SK-N-SH (cell line): ENCODE results near the gene CHCHD6. TPM values are rescaled to one million over a fixed set of nuclear protein-coding genes. Genes with fewer than 3 reads are reported as not detected.

Experiments
- CTCF ChIA-PET: fragments of 300-600, 350-600 bp; formaldehyde crosslinking; extraction: SDS; loops from one replicate; lab custom pipeline; 2021; lab: Yijun Ruan, JAX
- POLR2A ChIA-PET: fragments of 350-600 bp; sonication (Branson Sonifier 250); formaldehyde crosslinking; extraction: SDS; loops from one replicate; lab custom pipeline; 2020; ENCODE audit warnings: antibody characterized with exemption, inconsistent platforms; lab: Yijun Ruan, JAX
- DNase-seq: peaks from one replicate; pipeline ENCODE4 v3.0.0; 2012
- H2AFZ ChIP-seq: fragments of 200-600 bp; sonication (generic); 2 replicates; pipeline ENCODE4 v1.8.1; 2016; ENCODE audit warnings: antibody characterized with exemption, mild to moderate bottlenecking, low read depth
- H3F3A ChIP-seq: fragments of 200-600 bp; sonication (generic); replicated peaks from 2 replicates; pipeline ENCODE3; 2016; ENCODE audit warnings: antibody characterized with exemption, mild to moderate bottlenecking; ENCODE audit not compliant: insufficient read depth
- H3K27ac ChIP-seq, 2 experiments: fragments of 200-500 bp in 1 of 2; fragments of 200-600 bp in 1 of 2; sonication (Bioruptor generic) in 1 of 2; sonication (generic), shearing (Covaris generic) in 1 of 2; 2 replicates each; pipeline versions ENCODE4 v1.5.1 to v1.6.1; 2014 to 2016; ENCODE audit warnings: low read depth in 2 of 2, inconsistent platforms in 1 of 2, low read length in 1 of 2, mild to moderate bottlenecking in 1 of 2, mixed read lengths in 1 of 2
- H3K27me3 ChIP-seq: fragments of 200-600 bp; sonication (generic), shearing (Covaris generic); 2 replicates; pipeline ENCODE4 v1.6.1; 2016; ENCODE audit warnings: mixed run types; ENCODE audit not compliant: insufficient read depth
- H3K36me3 ChIP-seq, 2 experiments: fragments of 200-500 bp in 1 of 2; fragments of 200-600 bp in 1 of 2; sonication (Bioruptor generic) in 1 of 2; sonication (generic) in 1 of 2; replicated peaks in 1 of 2; 2 replicates each; pipeline versions ENCODE3 to v1.5.1; 2014 to 2016; ENCODE audit warnings: low read length in 1 of 2, mild to moderate bottlenecking in 1 of 2; ENCODE audit not compliant: insufficient read depth in 2 of 2, control insufficient read depth in 1 of 2
- H3K4me1 ChIP-seq, 2 experiments: fragments of 200-500 bp in 1 of 2; fragments of 200-600 bp in 1 of 2; sonication (Bioruptor generic) in 1 of 2; sonication (generic), shearing (Covaris generic) in 1 of 2; 2 replicates each; pipeline versions ENCODE4 v1.5.1 to v1.6.1; 2014 to 2016; ENCODE audit warnings: low read depth in 1 of 2, low read length in 1 of 2, mixed run types in 1 of 2; ENCODE audit not compliant: insufficient read depth in 2 of 2, control insufficient read depth in 1 of 2
- H3K4me2 ChIP-seq: fragments of 200-600 bp; sonication (generic), shearing (Covaris generic); 2 replicates; pipeline ENCODE4 v1.6.1; 2017; ENCODE audit warnings: mixed run types
- H3K4me3 ChIP-seq, 2 experiments: fragments of 200-500 bp in 1 of 2; fragments of 200-600 bp in 1 of 2; sonication (Bioruptor generic) in 1 of 2; sonication (generic), shearing (Covaris generic) in 1 of 2; 2 replicates each; pipeline versions ENCODE4 v1.5.1 to v1.8.1; 2014 to 2016; ENCODE audit warnings: low read depth in 2 of 2, inconsistent platforms in 1 of 2, low read length in 1 of 2, mild to moderate bottlenecking in 1 of 2, mixed read lengths in 1 of 2, moderate library complexity in 1 of 2
- H3K79me2 ChIP-seq: fragments of 200-600 bp; sonication (generic); 2 replicates; pipeline ENCODE4 v1.8.1; 2017; ENCODE audit warnings: mild to moderate bottlenecking; ENCODE audit not compliant: insufficient read depth
- H3K9ac ChIP-seq: fragments of 200-600 bp; sonication (generic); 2 replicates; pipeline ENCODE4 v1.6.1; 2017; ENCODE audit warnings: mixed run types
- H3K9me2 ChIP-seq: fragments of 200-600 bp; sonication (generic); 2 replicates; pipeline ENCODE4 v1.6.1; 2017; ENCODE audit warnings: mixed run types
- H3K9me3 ChIP-seq: fragments of 200-600 bp; sonication (generic); 2 replicates; pipeline ENCODE4 v1.6.1; 2017; ENCODE audit warnings: mixed run types, mild to moderate bottlenecking, moderate library complexity
- H4K20me1 ChIP-seq: fragments of 200-600 bp; sonication (generic); 2 replicates; pipeline ENCODE4 v1.6.1; 2017; ENCODE audit warnings: mild to moderate bottlenecking, mixed run types; ENCODE audit not compliant: insufficient read depth
- CHD2 ChIP-seq: fragments of 150-350 bp; IDR thresholded peaks from 2 replicates; pipeline ENCODE4 v1.6.1; 2018; ENCODE audit warnings: low read length; ENCODE audit not compliant: partially characterized antibody
- EZH2phosphoT487 ChIP-seq: fragments of 200-600 bp; sonication (generic); IDR thresholded peaks from 2 replicates; pipeline ENCODE4 v1.6.1; 2017; ENCODE audit warnings: low read depth, mixed run types, mild to moderate bottlenecking, antibody characterized with exemption, moderate library complexity, borderline replicate concordance
- FOXM1 ChIP-seq: IDR thresholded peaks from 2 replicates; pipeline ENCODE4 v1.4.0; 2012; ENCODE audit warnings: low read depth, mild to moderate bottlenecking
- GABPA ChIP-seq: IDR thresholded peaks from 2 replicates; pipeline ENCODE4 v1.4.0; 2012; ENCODE audit warnings: low read depth, mild to moderate bottlenecking
- JUND ChIP-seq: IDR thresholded peaks from 2 replicates; pipeline ENCODE4 v1.4.0; 2012
- MXI1 ChIP-seq: IDR thresholded peaks from 2 replicates; pipeline ENCODE4 v1.6.1; 2012; ENCODE audit warnings: mild to moderate bottlenecking, low read depth, low read length, improper control_type of control experiment
- NFIC ChIP-seq: IDR thresholded peaks from 2 replicates; pipeline ENCODE4 v1.4.0; 2012; ENCODE audit warnings: borderline replicate concordance
- RAD21 ChIP-seq: IDR thresholded peaks from 2 replicates; pipeline ENCODE4 v1.6.1; 2012; ENCODE audit warnings: mild to moderate bottlenecking, low read length
- RCOR1 ChIP-seq: fragments of 150-350 bp; IDR thresholded peaks from 2 replicates; pipeline ENCODE4 v1.6.1; 2017; ENCODE audit warnings: antibody characterized with exemption, low read length
- SMC3 ChIP-seq: IDR thresholded peaks from 2 replicates; pipeline ENCODE4 v1.6.1; 2012; ENCODE audit warnings: low read depth, low read length, improper control_type of control experiment
- YY1 ChIP-seq: IDR thresholded peaks from 2 replicates; pipeline ENCODE4 v1.4.0; 2012; ENCODE audit warnings: low read depth, mild to moderate bottlenecking
- WGBS: methylation state at CpG from one replicate; pipeline ENCODE4 v1.1.6; 2017; ENCODE audit warnings: low lambda C conversion rate; 5-methylcytosine and 5-hydroxymethylcytosine counted together
- polyA plus RNA-seq, 3 experiments: library from polyadenylated mRNA; depleted of rRNA; stranded (reverse); fragments of >200 nt; gene quantifications; 2 replicates each; pipeline ENCODE4 v1.2.3, GENCODE V29; 2012
- TF ChIP-seq, protein P1 (sequence below): IDR thresholded peaks from 2 replicates; pipeline ENCODE4 v1.4.0; 2012; ENCODE audit warnings: low read depth
- TF ChIP-seq, protein P2 (sequence below): IDR thresholded peaks from 2 replicates; pipeline ENCODE4 v1.4.0; 2012; ENCODE audit warnings: low read depth, borderline replicate concordance
- TF ChIP-seq, protein P3 (sequence below): IDR thresholded peaks from 2 replicates; pipeline ENCODE4; 2012
- TF ChIP-seq, protein P4 (sequence below): fragments of 200-600 bp; sonication (generic); IDR thresholded peaks from 2 replicates; pipeline ENCODE4 v1.6.1; 2017; ENCODE audit warnings: antibody characterized with exemption, mild to moderate bottlenecking, moderate library complexity

Gene CHCHD6
- polyA plus RNA-seq, 1 of the 3 experiments (the other 2 are of a cell fraction): 42.5 TPM

DNA sequence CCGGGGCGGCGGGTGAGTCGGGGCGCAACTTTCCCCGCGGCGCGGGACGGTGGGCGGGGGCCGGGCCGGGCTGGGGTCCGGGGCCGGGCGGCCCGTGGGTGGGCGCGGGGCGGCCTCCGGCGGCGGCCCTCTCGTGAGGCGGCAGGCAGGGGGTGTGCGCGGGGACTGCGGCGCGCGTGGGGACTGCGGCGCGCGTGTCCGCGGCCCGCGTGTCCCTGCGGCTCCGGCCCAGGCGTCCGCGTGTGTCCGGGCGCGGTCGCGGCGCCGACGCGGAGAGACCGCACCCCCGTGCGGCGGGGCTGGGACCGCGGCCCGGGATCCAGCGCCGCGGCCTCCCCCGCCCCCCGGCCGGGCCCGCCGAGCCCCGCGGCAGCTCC lies 279.2 kb downstream of the CHCHD6 start:
- Histone ChIP-seq H3K9me2 (no peaks in the 10 kb centered on the region), H2AFZ (no peak overlapping the region), H3K4me1 (peaks cover 10 to 41% of the 10 kb centered on the region in 2 experiments; a peak in 2 of 4 replicates), H3F3A (no peaks in the 10 kb centered on the region), H3K27ac (peak overlapping the region in 1 of 2 experiments; percentile 53; a peak in 1 of 4 replicates), H3K9me3 (no peaks in the 10 kb centered on the region), H3K36me3 (peaks cover 0 to under 1% of the 10 kb centered on the region in 2 experiments)
- DNase-seq: no peak
- POLR2A ChIA-PET: no interaction called here
- no CpG with 5 or more reads among the region's 70 CpGs for WGBS
- TF ChIP-seq RAD21: no peak
- TF ChIP-seq YY1: no peak
- TF ChIP-seq SMC3: no peak
- TF ChIP-seq, protein P1, sequence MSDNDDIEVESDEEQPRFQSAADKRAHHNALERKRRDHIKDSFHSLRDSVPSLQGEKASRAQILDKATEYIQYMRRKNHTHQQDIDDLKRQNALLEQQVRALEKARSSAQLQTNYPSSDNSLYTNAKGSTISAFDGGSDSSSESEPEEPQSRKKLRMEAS: no peak
- TF ChIP-seq, protein P2, sequence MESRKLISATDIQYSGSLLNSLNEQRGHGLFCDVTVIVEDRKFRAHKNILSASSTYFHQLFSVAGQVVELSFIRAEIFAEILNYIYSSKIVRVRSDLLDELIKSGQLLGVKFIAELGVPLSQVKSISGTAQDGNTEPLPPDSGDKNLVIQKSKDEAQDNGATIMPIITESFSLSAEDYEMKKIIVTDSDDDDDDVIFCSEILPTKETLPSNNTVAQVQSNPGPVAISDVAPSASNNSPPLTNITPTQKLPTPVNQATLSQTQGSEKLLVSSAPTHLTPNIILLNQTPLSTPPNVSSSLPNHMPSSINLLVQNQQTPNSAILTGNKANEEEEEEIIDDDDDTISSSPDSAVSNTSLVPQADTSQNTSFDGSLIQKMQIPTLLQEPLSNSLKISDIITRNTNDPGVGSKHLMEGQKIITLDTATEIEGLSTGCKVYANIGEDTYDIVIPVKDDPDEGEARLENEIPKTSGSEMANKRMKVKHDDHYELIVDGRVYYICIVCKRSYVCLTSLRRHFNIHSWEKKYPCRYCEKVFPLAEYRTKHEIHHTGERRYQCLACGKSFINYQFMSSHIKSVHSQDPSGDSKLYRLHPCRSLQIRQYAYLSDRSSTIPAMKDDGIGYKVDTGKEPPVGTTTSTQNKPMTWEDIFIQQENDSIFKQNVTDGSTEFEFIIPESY: no peak
- TF ChIP-seq EZH2phosphoT487: no peak
- TF ChIP-seq RCOR1: no peak
- no peak for TF ChIP-seq MXI1
- no peak for TF ChIP-seq FOXM1
- no peak for TF ChIP-seq JUND
- TF ChIP-seq GABPA: no peak
- TF ChIP-seq, protein P3, sequence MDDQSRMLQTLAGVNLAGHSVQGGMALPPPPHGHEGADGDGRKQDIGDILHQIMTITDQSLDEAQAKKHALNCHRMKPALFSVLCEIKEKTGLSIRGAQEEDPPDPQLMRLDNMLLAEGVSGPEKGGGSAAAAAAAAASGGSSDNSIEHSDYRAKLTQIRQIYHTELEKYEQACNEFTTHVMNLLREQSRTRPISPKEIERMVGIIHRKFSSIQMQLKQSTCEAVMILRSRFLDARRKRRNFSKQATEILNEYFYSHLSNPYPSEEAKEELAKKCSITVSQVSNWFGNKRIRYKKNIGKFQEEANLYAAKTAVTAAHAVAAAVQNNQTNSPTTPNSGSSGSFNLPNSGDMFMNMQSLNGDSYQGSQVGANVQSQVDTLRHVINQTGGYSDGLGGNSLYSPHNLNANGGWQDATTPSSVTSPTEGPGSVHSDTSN: no peak
- TF ChIP-seq, protein P4, sequence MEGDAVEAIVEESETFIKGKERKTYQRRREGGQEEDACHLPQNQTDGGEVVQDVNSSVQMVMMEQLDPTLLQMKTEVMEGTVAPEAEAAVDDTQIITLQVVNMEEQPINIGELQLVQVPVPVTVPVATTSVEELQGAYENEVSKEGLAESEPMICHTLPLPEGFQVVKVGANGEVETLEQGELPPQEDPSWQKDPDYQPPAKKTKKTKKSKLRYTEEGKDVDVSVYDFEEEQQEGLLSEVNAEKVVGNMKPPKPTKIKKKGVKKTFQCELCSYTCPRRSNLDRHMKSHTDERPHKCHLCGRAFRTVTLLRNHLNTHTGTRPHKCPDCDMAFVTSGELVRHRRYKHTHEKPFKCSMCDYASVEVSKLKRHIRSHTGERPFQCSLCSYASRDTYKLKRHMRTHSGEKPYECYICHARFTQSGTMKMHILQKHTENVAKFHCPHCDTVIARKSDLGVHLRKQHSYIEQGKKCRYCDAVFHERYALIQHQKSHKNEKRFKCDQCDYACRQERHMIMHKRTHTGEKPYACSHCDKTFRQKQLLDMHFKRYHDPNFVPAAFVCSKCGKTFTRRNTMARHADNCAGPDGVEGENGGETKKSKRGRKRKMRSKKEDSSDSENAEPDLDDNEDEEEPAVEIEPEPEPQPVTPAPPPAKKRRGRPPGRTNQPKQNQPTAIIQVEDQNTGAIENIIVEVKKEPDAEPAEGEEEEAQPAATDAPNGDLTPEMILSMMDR: no peak
- TF ChIP-seq NFIC: no peak
- TF ChIP-seq CHD2: no peak
- TF ChIP-seq, all 33 proteins: peak for 0
- Histone ChIP-seq H3K9ac (peak overlapping the region; percentile 86; the same call in 1 of the 2 replicates), H3K4me3 (peak overlapping the region; percentile 84 to 89; a peak in 3 of 4 replicates), H3K27me3 (no peaks in the 10 kb centered on the region), H4K20me1 (peaks cover 44% of the 10 kb centered on the region), H3K4me2 (0 out of 2 replicates have a peak overlapping the region, but pooled peaks have one; percentile 96), H3K79me2 (peaks cover 48% of the 10 kb centered on the region)
- CTCF ChIA-PET: interaction anchor here (1.0 to 11.4 kb wide), 15 partner anchors 9 to 561 kb away, joined by 3 to 163 read pairs (median 12); no protein-coding TSS in a partner anchor
